ENCODE results near the gene CCT8. TPM values are rescaled to one million over a fixed set of nuclear protein-coding genes. Genes with fewer than 3 reads are reported as not detected.
A peak's percentile ranks its signal among the peaks of the same experiment; 100 is the strongest.

Gene CCT8
- total and polyA plus RNA-seq, 4 donors = 47.0 to 78.2 (median 58.0) TPM

DNA sequence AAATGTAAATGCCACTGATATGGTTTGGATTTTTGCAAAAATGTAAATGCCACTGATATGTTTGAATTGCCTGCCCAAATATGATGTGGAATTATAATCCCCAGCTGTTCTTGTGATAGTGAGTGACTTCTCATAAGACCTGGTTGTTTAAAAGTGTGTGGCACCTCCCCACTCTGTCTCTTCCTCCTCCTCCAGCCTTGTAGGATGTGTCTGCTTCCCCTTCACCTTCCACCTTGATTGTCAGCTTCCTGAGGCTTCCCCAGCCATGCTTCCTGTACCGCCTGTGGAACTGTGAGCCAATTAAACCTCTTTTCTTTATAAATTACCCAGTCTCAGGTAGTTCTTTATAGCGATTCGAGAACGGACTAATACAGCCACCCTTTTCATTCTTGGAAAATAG lies 1.3 kb upstream of the CCT8 start:
- no peak overlapping the region for H3K27ac ChIP-seq (ENCODE audit: low read depth in 1 of 2, low read length in 2 of 2)
- no peaks in the 10 kb centered on the region for H3K36me3 ChIP-seq (ENCODE audit: control insufficient read depth in 4 of 4, insufficient read depth in 3 of 4, low read depth in 1 of 4, low read length in 3 of 4)
- DNase-seq (ENCODE audit: low spot score) = no peak
- H3K4me3 ChIP-seq (ENCODE audit: low read depth in 1 of 3, low read length in 3 of 3) = no peak overlapping the region
- no peaks in the 10 kb centered on the region for H3K27me3 ChIP-seq (ENCODE audit: control insufficient read depth in 4 of 4, insufficient read depth in 4 of 4, low read length in 3 of 4)
- TF ChIP-seq RXRA (IDR thresholded peaks at IDR 0.05) = no peak
- no peak for TF ChIP-seq RAD21 (IDR thresholded peaks at IDR 0.05)
- TF ChIP-seq TAF1 (conservative IDR thresholded peaks at IDR 0.05) = no peak
- no peak for TF ChIP-seq FOXA2 (IDR thresholded peaks at IDR 0.05)
- TF ChIP-seq, protein P1, sequence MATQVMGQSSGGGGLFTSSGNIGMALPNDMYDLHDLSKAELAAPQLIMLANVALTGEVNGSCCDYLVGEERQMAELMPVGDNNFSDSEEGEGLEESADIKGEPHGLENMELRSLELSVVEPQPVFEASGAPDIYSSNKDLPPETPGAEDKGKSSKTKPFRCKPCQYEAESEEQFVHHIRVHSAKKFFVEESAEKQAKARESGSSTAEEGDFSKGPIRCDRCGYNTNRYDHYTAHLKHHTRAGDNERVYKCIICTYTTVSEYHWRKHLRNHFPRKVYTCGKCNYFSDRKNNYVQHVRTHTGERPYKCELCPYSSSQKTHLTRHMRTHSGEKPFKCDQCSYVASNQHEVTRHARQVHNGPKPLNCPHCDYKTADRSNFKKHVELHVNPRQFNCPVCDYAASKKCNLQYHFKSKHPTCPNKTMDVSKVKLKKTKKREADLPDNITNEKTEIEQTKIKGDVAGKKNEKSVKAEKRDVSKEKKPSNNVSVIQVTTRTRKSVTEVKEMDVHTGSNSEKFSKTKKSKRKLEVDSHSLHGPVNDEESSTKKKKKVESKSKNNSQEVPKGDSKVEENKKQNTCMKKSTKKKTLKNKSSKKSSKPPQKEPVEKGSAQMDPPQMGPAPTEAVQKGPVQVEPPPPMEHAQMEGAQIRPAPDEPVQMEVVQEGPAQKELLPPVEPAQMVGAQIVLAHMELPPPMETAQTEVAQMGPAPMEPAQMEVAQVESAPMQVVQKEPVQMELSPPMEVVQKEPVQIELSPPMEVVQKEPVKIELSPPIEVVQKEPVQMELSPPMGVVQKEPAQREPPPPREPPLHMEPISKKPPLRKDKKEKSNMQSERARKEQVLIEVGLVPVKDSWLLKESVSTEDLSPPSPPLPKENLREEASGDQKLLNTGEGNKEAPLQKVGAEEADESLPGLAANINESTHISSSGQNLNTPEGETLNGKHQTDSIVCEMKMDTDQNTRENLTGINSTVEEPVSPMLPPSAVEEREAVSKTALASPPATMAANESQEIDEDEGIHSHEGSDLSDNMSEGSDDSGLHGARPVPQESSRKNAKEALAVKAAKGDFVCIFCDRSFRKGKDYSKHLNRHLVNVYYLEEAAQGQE (IDR thresholded peaks at IDR 0.05) = no peak
- TF ChIP-seq, protein P2, sequence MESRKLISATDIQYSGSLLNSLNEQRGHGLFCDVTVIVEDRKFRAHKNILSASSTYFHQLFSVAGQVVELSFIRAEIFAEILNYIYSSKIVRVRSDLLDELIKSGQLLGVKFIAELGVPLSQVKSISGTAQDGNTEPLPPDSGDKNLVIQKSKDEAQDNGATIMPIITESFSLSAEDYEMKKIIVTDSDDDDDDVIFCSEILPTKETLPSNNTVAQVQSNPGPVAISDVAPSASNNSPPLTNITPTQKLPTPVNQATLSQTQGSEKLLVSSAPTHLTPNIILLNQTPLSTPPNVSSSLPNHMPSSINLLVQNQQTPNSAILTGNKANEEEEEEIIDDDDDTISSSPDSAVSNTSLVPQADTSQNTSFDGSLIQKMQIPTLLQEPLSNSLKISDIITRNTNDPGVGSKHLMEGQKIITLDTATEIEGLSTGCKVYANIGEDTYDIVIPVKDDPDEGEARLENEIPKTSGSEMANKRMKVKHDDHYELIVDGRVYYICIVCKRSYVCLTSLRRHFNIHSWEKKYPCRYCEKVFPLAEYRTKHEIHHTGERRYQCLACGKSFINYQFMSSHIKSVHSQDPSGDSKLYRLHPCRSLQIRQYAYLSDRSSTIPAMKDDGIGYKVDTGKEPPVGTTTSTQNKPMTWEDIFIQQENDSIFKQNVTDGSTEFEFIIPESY (IDR thresholded peaks at IDR 0.05) = no peak
- TF ChIP-seq FOXA1 (IDR thresholded peaks at IDR 0.05) = no peak
- TF ChIP-seq, protein P3, sequence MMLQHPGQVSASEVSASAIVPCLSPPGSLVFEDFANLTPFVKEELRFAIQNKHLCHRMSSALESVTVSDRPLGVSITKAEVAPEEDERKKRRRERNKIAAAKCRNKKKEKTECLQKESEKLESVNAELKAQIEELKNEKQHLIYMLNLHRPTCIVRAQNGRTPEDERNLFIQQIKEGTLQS (IDR thresholded peaks at IDR 0.05) = no peak
- TF ChIP-seq, protein P4, sequence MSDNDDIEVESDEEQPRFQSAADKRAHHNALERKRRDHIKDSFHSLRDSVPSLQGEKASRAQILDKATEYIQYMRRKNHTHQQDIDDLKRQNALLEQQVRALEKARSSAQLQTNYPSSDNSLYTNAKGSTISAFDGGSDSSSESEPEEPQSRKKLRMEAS (IDR thresholded peaks at IDR 0.05) = no peak
- TF ChIP-seq HNF4G (IDR thresholded peaks at IDR 0.05) = no peak
- TF ChIP-seq JUND (IDR thresholded peaks at IDR 0.05) = no peak
- TF ChIP-seq, protein P5, sequence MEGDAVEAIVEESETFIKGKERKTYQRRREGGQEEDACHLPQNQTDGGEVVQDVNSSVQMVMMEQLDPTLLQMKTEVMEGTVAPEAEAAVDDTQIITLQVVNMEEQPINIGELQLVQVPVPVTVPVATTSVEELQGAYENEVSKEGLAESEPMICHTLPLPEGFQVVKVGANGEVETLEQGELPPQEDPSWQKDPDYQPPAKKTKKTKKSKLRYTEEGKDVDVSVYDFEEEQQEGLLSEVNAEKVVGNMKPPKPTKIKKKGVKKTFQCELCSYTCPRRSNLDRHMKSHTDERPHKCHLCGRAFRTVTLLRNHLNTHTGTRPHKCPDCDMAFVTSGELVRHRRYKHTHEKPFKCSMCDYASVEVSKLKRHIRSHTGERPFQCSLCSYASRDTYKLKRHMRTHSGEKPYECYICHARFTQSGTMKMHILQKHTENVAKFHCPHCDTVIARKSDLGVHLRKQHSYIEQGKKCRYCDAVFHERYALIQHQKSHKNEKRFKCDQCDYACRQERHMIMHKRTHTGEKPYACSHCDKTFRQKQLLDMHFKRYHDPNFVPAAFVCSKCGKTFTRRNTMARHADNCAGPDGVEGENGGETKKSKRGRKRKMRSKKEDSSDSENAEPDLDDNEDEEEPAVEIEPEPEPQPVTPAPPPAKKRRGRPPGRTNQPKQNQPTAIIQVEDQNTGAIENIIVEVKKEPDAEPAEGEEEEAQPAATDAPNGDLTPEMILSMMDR (IDR thresholded peaks at IDR 0.05; ENCODE audit: low read depth, low read length, missing input control) = no peak
- TF ChIP-seq YY1 (IDR thresholded peaks at IDR 0.05) = no peak
- H3K9ac ChIP-seq (ENCODE audit: low read depth in 1 of 2, low read length in 2 of 2) = no peak overlapping the region
- WGBS = 96% methylated on average over 4 of the region's 4 CpGs
- peaks cover 9 to 26% (median 14%) of the 10 kb centered on the region in 4 donors for H3K4me1 ChIP-seq (ENCODE audit: control insufficient read depth in 4 of 4, insufficient read depth in 4 of 4, low read length in 3 of 4)
- no peaks in the 10 kb centered on the region for H3K9me3 ChIP-seq (ENCODE audit: control insufficient read depth in 4 of 4, low read length in 3 of 4)

DNA sequence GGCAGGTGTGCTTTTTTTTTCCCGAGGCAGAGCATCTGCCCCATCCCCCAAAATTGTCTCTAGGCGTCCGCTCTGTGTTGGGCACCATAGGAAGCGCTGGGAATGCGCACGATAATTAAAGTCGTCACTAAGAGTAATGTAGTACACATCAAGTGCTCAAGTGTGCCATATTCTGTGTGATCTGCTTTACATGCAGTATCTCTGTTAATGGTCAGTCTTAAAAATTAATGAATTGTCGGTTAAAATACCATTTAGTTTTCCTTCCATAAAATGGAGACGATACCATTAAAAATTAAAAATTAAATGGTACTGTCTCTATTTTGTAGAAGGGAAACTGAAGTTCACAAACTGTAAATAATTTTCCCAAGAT lies 544 bp upstream of the CCT8 start:
- Histone ChIP-seq H3K27ac (ENCODE audit: low read depth in 1 of 2, low read length in 2 of 2) (peak overlapping the region; percentile 90 to 91), H3K4me1 (ENCODE audit: control insufficient read depth in 4 of 4, insufficient read depth in 4 of 4, low read length in 3 of 4) (peaks cover 9 to 26% (median 14%) of the 10 kb centered on the region in 4 donors), H3K4me3 (ENCODE audit: low read depth in 1 of 3, low read length in 3 of 3) (peak overlapping the region; percentile 67 to 94 (median 72)), H3K9ac (ENCODE audit: low read depth in 1 of 2, low read length in 2 of 2) (peak overlapping the region; percentile 88 to 95), H3K9me3 (ENCODE audit: control insufficient read depth in 4 of 4, low read length in 3 of 4) (no peaks in the 10 kb centered on the region), H3K36me3 (ENCODE audit: control insufficient read depth in 4 of 4, insufficient read depth in 3 of 4, low read depth in 1 of 4, low read length in 3 of 4) (peaks cover 0 to 1% (median 0%) of the 10 kb centered on the region in 4 donors), H3K27me3 (ENCODE audit: control insufficient read depth in 4 of 4, insufficient read depth in 4 of 4, low read length in 3 of 4) (no peaks in the 10 kb centered on the region)
- DNase-seq (ENCODE audit: low spot score) = no peak
- 12% methylated on average over 9 of the region's 9 CpGs for WGBS
- TF ChIP-seq JUND (IDR thresholded peaks at IDR 0.05) (no peak), YY1 (IDR thresholded peaks at IDR 0.05) (peak; percentile 83), TAF1 (conservative IDR thresholded peaks at IDR 0.05) (peak; percentile 3), HNF4A (conservative IDR thresholded peaks at IDR 0.05) (peak in 1 of 2 donors; percentile 3), GABPA (IDR thresholded peaks at IDR 0.05 in 1 of 2, conservative IDR thresholded peaks at IDR 0.05 in 1 of 2) (no peak)
- TF ChIP-seq, protein P1 (IDR thresholded peaks at IDR 0.05) = no peak

All from liver (tissue), 9 donors.